Neural progenitor cell (in vitro differentiated cells): ENCODE results near the gene GIMAP1.
"Not testable (repeated sequence)": the region's sequence is repeated elsewhere in the genome, so short reads cannot be mapped to it uniquely, and the experiment has no call there.

ENCODE experiments used
- EZH2 ChIP-seq: fragments of 200-600 bp; sonication (generic); IDR thresholded peaks from 2 replicates; pipeline ENCODE4 v1.6.1; 2017; ENCODE audit warnings: antibody characterized with exemption, mild to moderate bottlenecking, moderate library complexity
- EZH2phosphoT487 ChIP-seq: fragments of 200-600 bp; sonication (generic); IDR thresholded peaks from 2 replicates; pipeline ENCODE4 v1.6.1; 2017; ENCODE audit warnings: antibody characterized with exemption
- TF ChIP-seq, protein P1 (sequence below): fragments of 200-600 bp; sonication (generic); IDR thresholded peaks from 2 replicates; pipeline ENCODE4 v1.5.1; 2017; ENCODE audit warnings: antibody characterized with exemption, mild to moderate bottlenecking

DNA sequence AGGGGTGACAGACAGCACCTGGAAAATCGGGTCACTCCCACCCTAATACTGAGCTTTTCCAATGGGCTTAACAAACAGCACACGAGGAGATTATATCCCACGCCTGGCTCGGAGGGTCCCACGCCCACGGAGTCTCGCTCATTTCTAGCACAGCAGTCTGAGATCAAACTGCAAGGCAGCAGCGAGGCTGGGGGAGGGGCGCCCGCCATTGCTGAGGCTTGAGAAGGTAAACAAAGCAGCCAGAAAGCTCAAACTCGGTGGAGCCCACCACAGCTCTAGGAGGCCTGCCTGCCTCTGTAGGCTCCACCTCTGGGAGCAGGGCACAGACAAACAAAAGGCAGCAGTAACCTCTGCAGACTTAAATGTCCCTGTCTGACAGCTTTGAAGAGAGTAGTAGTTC, 37.8 kb upstream of the GIMAP1 start:
- not testable (repeated sequence) for TF ChIP-seq EZH2, EZH2phosphoT487
- TF ChIP-seq, protein P1, sequence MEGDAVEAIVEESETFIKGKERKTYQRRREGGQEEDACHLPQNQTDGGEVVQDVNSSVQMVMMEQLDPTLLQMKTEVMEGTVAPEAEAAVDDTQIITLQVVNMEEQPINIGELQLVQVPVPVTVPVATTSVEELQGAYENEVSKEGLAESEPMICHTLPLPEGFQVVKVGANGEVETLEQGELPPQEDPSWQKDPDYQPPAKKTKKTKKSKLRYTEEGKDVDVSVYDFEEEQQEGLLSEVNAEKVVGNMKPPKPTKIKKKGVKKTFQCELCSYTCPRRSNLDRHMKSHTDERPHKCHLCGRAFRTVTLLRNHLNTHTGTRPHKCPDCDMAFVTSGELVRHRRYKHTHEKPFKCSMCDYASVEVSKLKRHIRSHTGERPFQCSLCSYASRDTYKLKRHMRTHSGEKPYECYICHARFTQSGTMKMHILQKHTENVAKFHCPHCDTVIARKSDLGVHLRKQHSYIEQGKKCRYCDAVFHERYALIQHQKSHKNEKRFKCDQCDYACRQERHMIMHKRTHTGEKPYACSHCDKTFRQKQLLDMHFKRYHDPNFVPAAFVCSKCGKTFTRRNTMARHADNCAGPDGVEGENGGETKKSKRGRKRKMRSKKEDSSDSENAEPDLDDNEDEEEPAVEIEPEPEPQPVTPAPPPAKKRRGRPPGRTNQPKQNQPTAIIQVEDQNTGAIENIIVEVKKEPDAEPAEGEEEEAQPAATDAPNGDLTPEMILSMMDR: not testable (repeated sequence)
